ENCODE results near the gene SAMD3.

GRCh38 chr6:130129762-130130246, 92.9 kb downstream of the SAMD3 start:
- TF ChIP-seq, protein P1, sequence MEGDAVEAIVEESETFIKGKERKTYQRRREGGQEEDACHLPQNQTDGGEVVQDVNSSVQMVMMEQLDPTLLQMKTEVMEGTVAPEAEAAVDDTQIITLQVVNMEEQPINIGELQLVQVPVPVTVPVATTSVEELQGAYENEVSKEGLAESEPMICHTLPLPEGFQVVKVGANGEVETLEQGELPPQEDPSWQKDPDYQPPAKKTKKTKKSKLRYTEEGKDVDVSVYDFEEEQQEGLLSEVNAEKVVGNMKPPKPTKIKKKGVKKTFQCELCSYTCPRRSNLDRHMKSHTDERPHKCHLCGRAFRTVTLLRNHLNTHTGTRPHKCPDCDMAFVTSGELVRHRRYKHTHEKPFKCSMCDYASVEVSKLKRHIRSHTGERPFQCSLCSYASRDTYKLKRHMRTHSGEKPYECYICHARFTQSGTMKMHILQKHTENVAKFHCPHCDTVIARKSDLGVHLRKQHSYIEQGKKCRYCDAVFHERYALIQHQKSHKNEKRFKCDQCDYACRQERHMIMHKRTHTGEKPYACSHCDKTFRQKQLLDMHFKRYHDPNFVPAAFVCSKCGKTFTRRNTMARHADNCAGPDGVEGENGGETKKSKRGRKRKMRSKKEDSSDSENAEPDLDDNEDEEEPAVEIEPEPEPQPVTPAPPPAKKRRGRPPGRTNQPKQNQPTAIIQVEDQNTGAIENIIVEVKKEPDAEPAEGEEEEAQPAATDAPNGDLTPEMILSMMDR (conservative IDR thresholded peaks at IDR 0.05; ENCODE audit: low read length): no peak
- no peak for TF ChIP-seq EZH2phosphoT487 (IDR thresholded peaks at IDR 0.05; ENCODE audit: borderline replicate concordance, low read depth, low read length)

Measured in OCI-LY7 (cell line).